Trophoblast cell (in vitro differentiated cells and primary cell): ENCODE results near the gene TNK2.

Source experiments
- DNase-seq, 2 donors: peaks; one replicate each; pipeline ENCODE4 v3.0.0-alpha.2; 2016
- H2AFZ ChIP-seq: 2 replicates; pipeline ENCODE4 v1.6.1; 2013; ENCODE audit warnings: low read length, moderate library complexity, mild to moderate bottlenecking; ENCODE audit not compliant: insufficient read depth, poor library complexity
- H2AK5ac ChIP-seq: 2 replicates; pipeline ENCODE4 v1.6.1; 2013; ENCODE audit warnings: mild to moderate bottlenecking, low read length
- H2BK120ac ChIP-seq: 2 replicates; pipeline ENCODE4 v1.6.1; 2013; ENCODE audit warnings: low read length, mild to moderate bottlenecking, moderate library complexity; ENCODE audit not compliant: insufficient read depth, poor library complexity
- H2BK12ac ChIP-seq: 2 replicates; pipeline ENCODE4 v1.6.1; 2013; ENCODE audit warnings: mild to moderate bottlenecking, low read length, moderate library complexity
- H2BK5ac ChIP-seq: 2 replicates; pipeline ENCODE4 v1.6.1; 2013; ENCODE audit warnings: low read length, low read depth, moderate library complexity, mild to moderate bottlenecking; ENCODE audit not compliant: poor library complexity
- H3K14ac ChIP-seq: 2 replicates; pipeline ENCODE4 v1.6.1; 2013; ENCODE audit warnings: mild to moderate bottlenecking, low read length
- H3K18ac ChIP-seq: 2 replicates; pipeline ENCODE4 v1.6.1; 2013; ENCODE audit warnings: mild to moderate bottlenecking, low read length
- H3K23ac ChIP-seq: 2 replicates; pipeline ENCODE4 v1.6.1; 2013; ENCODE audit warnings: low read length
- H3K27ac ChIP-seq: 2 replicates; pipeline ENCODE4 v1.5.1; 2013; ENCODE audit warnings: low read depth, mild to moderate bottlenecking, inconsistent platforms, low read length, moderate library complexity
- H3K27me3 ChIP-seq: 2 replicates; pipeline ENCODE4 v1.6.1; 2013; ENCODE audit warnings: inconsistent platforms, mild to moderate bottlenecking, low read length, moderate library complexity; ENCODE audit not compliant: insufficient read depth
- H3K36me3 ChIP-seq, 2 experiments: 1 replicate in 1 of 2; 2 replicates in 1 of 2; pipeline ENCODE4 v1.6.1; 2013; ENCODE audit warnings: low read length in 2 of 2, mild to moderate bottlenecking in 2 of 2, moderate library complexity in 1 of 2; ENCODE audit not compliant: insufficient read depth in 2 of 2, control insufficient read depth in 1 of 2
- H3K4ac ChIP-seq: 2 replicates; pipeline ENCODE4 v1.6.1; 2013; ENCODE audit warnings: low read depth, mild to moderate bottlenecking, low read length, moderate library complexity
- H3K4me1 ChIP-seq, 2 experiments: 1 replicate in 1 of 2; 2 replicates in 1 of 2; pipeline ENCODE4 v1.6.1; 2013; ENCODE audit warnings: low read length in 2 of 2, mild to moderate bottlenecking in 2 of 2, moderate library complexity in 1 of 2; ENCODE audit not compliant: insufficient read depth in 2 of 2, control insufficient read depth in 1 of 2
- H3K4me2 ChIP-seq: 2 replicates; pipeline ENCODE4 v1.6.1; 2013; ENCODE audit warnings: inconsistent platforms, mild to moderate bottlenecking, low read length, moderate library complexity
- H3K4me3 ChIP-seq: 2 replicates; pipeline ENCODE4 v1.5.1; 2013; ENCODE audit warnings: mild to moderate bottlenecking, low read depth, low read length, inconsistent platforms
- H3K79me1 ChIP-seq: one replicate; pipeline ENCODE4 v1.6.1; 2013; ENCODE audit warnings: low read length
- H3K79me2 ChIP-seq: 2 replicates; pipeline ENCODE4 v1.6.1; 2013; ENCODE audit warnings: low read length, mild to moderate bottlenecking; ENCODE audit not compliant: control insufficient read depth, insufficient read depth, poor library complexity
- H3K9ac ChIP-seq: 2 replicates; pipeline ENCODE4 v1.6.1; 2013; ENCODE audit warnings: mild to moderate bottlenecking, low read length
- H3K9me3 ChIP-seq: 2 replicates; pipeline ENCODE4 v1.6.1; 2013; ENCODE audit warnings: low read depth, mild to moderate bottlenecking, control low read depth, inconsistent platforms, low read length; ENCODE audit not compliant: insufficient read depth
- H4K12ac ChIP-seq: 2 replicates; pipeline ENCODE4 v1.6.1; 2013; ENCODE audit warnings: low read depth, mild to moderate bottlenecking, low read length, moderate library complexity
- H4K8ac ChIP-seq: 2 replicates; pipeline ENCODE4 v1.6.1; 2013; ENCODE audit warnings: low read depth, mild to moderate bottlenecking, low read length, moderate library complexity
- H4K91ac ChIP-seq: one replicate; pipeline ENCODE4 v1.6.1; 2013; ENCODE audit warnings: low read depth, mild to moderate bottlenecking, low read length, moderate library complexity
- whole genome bisulfite sequencing: extraction: QIAGEN DNeasy Blood & Tissue Kit; methylation state at CpG from one replicate; pipeline ENCODE4 v1.1.7; 2013; ENCODE audit warnings: missing lambda C conversion rate; ENCODE audit not compliant: insufficient read length, insufficient coverage; ENCODE audit errors: extremely low coverage; 5-methylcytosine and 5-hydroxymethylcytosine counted together

Gene TNK2

DNA sequence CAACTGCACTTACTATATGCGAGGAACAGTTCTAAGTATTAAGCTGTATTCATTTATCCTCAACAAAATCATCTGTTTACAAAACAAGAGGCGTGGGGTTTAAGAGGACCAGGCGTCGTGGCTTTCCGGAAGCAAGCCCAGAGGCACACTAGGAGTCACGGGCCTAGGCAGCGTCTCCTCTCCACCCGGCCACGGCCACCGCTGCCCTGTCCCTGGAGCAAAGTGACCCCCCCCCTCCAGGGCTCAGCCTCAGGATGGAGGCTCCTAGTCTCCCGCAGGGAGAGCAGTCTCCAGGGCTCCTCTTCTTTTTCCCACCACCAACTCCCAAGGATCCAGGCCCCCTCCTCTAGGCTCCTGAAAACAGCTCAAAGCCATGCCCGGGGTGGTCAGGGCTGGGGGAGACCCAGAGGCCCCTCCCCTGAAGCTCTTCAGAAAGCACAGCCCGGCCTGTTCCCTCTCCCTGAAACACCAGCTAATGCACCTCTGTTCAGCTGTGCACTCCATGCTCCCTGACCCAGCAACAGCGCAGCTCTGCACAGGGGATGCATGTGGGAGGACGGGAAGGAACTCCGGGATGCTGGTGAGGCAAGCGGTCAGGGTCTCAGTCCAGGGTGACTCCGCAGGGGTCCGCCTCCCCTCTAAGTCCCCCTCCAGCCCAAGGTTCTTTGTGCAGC lies 16.8 kb downstream of the TNK2 start:
- no peak overlapping the region for H3K4me3 ChIP-seq
- peaks cover 33 to 34% of the 10 kb centered on the region in 2 experiments for H3K4me1 ChIP-seq
- peaks cover 3% of the 10 kb centered on the region for H3K9me3 ChIP-seq
- H4K91ac ChIP-seq: no peak overlapping the region
- H3K79me2 ChIP-seq: peaks cover 17% of the 10 kb centered on the region
- H3K14ac ChIP-seq: no peak overlapping the region
- H3K18ac ChIP-seq: no peak overlapping the region
- H3K4ac ChIP-seq: no peak overlapping the region
- no peak overlapping the region for H2BK5ac ChIP-seq
- no peak overlapping the region for H3K9ac ChIP-seq
- H2BK120ac ChIP-seq: no peak overlapping the region
- WGBS: no CpG with 5 or more reads among the region's 19 CpGs
- H3K4me2 ChIP-seq: no peak overlapping the region
- no peaks in the 10 kb centered on the region for H3K27me3 ChIP-seq
- H4K8ac ChIP-seq: no peak overlapping the region
- H2BK12ac ChIP-seq: no peak overlapping the region
- H2AFZ ChIP-seq: no peak overlapping the region
- H2AK5ac ChIP-seq: no peak overlapping the region
- no peak overlapping the region for H3K27ac ChIP-seq
- no peak for DNase-seq
- H3K36me3 ChIP-seq: peaks cover 10 to 17% of the 10 kb centered on the region in 2 experiments
- H3K23ac ChIP-seq: no peak overlapping the region
- peaks cover 19% of the 10 kb centered on the region for H3K79me1 ChIP-seq
- H4K12ac ChIP-seq: no peak overlapping the region

DNA sequence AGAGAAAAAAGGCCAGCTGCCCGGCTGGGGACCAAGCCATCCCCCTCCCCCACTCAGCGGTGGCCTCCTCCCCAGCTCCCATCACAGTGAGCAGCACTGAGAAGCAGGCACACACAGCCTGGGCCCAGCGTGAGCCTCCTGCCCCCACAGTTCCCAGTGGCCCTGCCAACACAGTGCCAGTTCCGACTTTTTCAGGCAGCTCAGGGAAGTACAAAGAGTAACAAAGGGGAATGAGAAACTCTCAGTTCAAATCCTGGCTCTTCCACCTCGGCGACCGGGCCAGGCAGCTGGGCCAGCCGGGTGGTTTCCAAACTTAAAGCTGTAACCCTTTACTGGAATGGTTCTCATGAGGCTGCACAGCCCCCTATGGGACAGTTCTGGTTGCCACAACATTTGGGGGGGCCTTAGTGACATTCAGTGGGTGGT lies 18.5 kb downstream of the TNK2 start:
- no peak overlapping the region for H3K9ac ChIP-seq
- WGBS: no CpG with 5 or more reads among the region's 8 CpGs
- H3K36me3 ChIP-seq: peaks cover 13 to 23% of the 10 kb centered on the region in 2 experiments
- H3K23ac ChIP-seq: no peak overlapping the region
- no peak overlapping the region for H3K4me3 ChIP-seq
- H4K91ac ChIP-seq: no peak overlapping the region
- peaks cover 4% of the 10 kb centered on the region for H3K79me2 ChIP-seq
- peaks cover 4% of the 10 kb centered on the region for H3K9me3 ChIP-seq
- H3K4ac ChIP-seq: no peak overlapping the region
- no peaks in the 10 kb centered on the region for H3K27me3 ChIP-seq
- H4K8ac ChIP-seq: no peak overlapping the region
- peaks cover 10% of the 10 kb centered on the region for H3K79me1 ChIP-seq
- H2AK5ac ChIP-seq: no peak overlapping the region
- H2BK5ac ChIP-seq: no peak overlapping the region
- H3K18ac ChIP-seq: no peak overlapping the region
- no peak overlapping the region for H2BK120ac ChIP-seq
- no peak for DNase-seq
- no peak overlapping the region for H3K14ac ChIP-seq
- H3K4me2 ChIP-seq: no peak overlapping the region
- H2BK12ac ChIP-seq: no peak overlapping the region
- no peak overlapping the region for H2AFZ ChIP-seq
- no peak overlapping the region for H4K12ac ChIP-seq
- no peak overlapping the region for H3K27ac ChIP-seq
- peaks cover 28 to 29% of the 10 kb centered on the region in 2 experiments for H3K4me1 ChIP-seq

DNA sequence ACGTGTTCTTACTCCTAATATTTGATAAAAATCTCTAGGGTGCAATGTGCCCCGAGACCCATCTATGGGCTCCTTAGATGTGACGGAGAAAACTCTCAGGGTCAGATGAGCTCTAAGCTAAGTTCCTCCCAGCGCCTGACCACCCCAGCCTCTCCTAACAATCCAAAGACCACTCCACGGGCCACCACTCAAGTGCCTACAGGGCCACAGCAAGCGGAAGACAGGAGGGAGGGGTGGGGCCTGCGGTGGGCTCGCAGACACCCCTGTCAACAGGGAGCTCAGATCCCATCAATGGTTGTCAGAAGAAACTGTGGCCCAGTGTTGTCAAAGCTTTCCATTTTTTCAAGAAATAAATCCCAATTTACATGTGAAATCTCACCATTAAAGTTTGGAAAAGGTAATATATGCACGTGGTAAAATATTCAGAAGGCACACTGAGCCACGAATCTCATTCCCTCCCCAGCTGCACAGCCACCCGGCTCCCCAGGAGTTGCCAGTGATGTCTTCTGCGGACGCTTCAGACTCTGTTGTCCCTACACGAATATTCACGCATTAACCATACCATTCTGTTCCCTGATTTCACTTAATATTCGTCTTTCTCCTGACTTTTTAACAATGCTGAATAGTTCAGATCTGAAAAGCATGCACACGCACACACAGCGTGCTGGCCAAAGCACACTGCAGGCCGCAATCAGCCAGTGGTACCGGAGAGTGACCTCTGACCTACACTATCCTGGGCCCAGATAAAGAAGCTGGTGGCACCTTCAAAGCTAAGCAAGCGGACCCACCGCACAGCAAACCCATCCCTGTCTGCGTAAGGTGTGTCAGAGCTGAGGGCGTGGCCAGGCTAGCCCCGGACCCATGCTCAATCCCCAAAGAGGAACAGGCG lies 19.1 kb downstream of the TNK2 start:
- H2AK5ac ChIP-seq: no peak overlapping the region
- no peaks in the 10 kb centered on the region for H3K27me3 ChIP-seq
- no peak overlapping the region for H3K4ac ChIP-seq
- no peak overlapping the region for H3K23ac ChIP-seq
- no peak overlapping the region for H3K14ac ChIP-seq
- H3K9me3 ChIP-seq: peaks cover 4% of the 10 kb centered on the region
- no peak overlapping the region for H3K4me3 ChIP-seq
- H3K4me1 ChIP-seq: peaks cover 22 to 26% of the 10 kb centered on the region in 2 experiments
- no peak overlapping the region for H3K18ac ChIP-seq
- peaks cover 4% of the 10 kb centered on the region for H3K79me2 ChIP-seq
- H2AFZ ChIP-seq: no peak overlapping the region
- no peak overlapping the region for H4K91ac ChIP-seq
- no peak overlapping the region for H4K12ac ChIP-seq
- no peak overlapping the region for H3K9ac ChIP-seq
- H3K36me3 ChIP-seq: peaks cover 18 to 27% of the 10 kb centered on the region in 2 experiments
- H2BK120ac ChIP-seq: no peak overlapping the region
- H2BK12ac ChIP-seq: no peak overlapping the region
- 100% methylated on average over 2 of the region's 26 CpGs for WGBS
- H3K79me1 ChIP-seq: peaks cover 8% of the 10 kb centered on the region
- no peak overlapping the region for H2BK5ac ChIP-seq
- no peak for DNase-seq
- no peak overlapping the region for H4K8ac ChIP-seq
- no peak overlapping the region for H3K4me2 ChIP-seq
- no peak overlapping the region for H3K27ac ChIP-seq

DNA sequence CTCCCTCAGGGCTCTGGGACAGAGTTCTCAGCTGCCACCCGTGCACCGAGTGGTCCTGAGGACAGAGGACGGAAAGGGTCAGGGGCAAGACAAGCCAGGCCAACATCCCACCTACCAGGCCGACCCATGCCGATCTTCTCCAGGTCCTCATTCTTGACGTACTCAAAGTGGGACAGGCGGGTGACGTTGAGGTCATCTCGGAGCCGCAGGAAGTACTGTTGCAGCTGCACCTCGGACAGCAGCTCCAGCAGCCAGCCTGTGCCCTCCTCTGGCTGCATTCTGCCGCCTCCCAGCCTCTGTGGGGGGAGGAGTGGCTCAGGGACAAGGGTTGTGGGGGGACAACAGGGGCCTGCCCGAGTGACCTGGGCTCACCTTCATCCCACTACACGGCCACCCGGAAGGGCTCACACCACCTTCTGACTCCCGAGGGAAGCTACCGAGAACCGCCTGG lies 20.0 kb downstream of the TNK2 start:
- H4K12ac ChIP-seq: no peak overlapping the region
- H3K18ac ChIP-seq: no peak overlapping the region
- WGBS: no CpG with 5 or more reads among the region's 18 CpGs

More for the DNA sequence above, 20.0 kb downstream of the TNK2 start:
- no peak overlapping the region for H2BK120ac ChIP-seq
- no peak overlapping the region for H3K14ac ChIP-seq
- no peak overlapping the region for H3K4ac ChIP-seq
- H3K4me2 ChIP-seq: no peak overlapping the region
- H2AFZ ChIP-seq: no peak overlapping the region
- H4K8ac ChIP-seq: no peak overlapping the region
- no peak overlapping the region for H3K27ac ChIP-seq
- H2BK5ac ChIP-seq: no peak overlapping the region
- H3K79me2 ChIP-seq: peaks cover 4% of the 10 kb centered on the region
- no peak overlapping the region for H2AK5ac ChIP-seq
- no peak overlapping the region for H4K91ac ChIP-seq
- H3K9me3 ChIP-seq: peaks cover 4% of the 10 kb centered on the region
- no peak overlapping the region for H3K23ac ChIP-seq
- no peak for DNase-seq
- H3K27me3 ChIP-seq: no peaks in the 10 kb centered on the region
- H2BK12ac ChIP-seq: peak overlapping the region; percentile 16
- peaks cover 8% of the 10 kb centered on the region for H3K79me1 ChIP-seq
- no peak overlapping the region for H3K4me3 ChIP-seq
- no peak overlapping the region for H3K9ac ChIP-seq
- H3K4me1 ChIP-seq: peaks cover 22 to 26% of the 10 kb centered on the region in 2 experiments
- H3K36me3 ChIP-seq: peaks cover 20 to 30% of the 10 kb centered on the region in 2 experiments
